Glomerular visceral epithelial cell (primary cell): ENCODE data around the gene CDC26.
"Not testable (repeated sequence)": the region's sequence is repeated elsewhere in the genome, so short reads cannot be mapped to it uniquely, and the experiment has no call there.

ENCODE experiments used
- DNase-seq: peaks from one replicate; pipeline ENCODE4 v3.0.0-alpha.2; 2016; ENCODE audit errors: extremely low spot score

The CDC26 gene

DNA sequence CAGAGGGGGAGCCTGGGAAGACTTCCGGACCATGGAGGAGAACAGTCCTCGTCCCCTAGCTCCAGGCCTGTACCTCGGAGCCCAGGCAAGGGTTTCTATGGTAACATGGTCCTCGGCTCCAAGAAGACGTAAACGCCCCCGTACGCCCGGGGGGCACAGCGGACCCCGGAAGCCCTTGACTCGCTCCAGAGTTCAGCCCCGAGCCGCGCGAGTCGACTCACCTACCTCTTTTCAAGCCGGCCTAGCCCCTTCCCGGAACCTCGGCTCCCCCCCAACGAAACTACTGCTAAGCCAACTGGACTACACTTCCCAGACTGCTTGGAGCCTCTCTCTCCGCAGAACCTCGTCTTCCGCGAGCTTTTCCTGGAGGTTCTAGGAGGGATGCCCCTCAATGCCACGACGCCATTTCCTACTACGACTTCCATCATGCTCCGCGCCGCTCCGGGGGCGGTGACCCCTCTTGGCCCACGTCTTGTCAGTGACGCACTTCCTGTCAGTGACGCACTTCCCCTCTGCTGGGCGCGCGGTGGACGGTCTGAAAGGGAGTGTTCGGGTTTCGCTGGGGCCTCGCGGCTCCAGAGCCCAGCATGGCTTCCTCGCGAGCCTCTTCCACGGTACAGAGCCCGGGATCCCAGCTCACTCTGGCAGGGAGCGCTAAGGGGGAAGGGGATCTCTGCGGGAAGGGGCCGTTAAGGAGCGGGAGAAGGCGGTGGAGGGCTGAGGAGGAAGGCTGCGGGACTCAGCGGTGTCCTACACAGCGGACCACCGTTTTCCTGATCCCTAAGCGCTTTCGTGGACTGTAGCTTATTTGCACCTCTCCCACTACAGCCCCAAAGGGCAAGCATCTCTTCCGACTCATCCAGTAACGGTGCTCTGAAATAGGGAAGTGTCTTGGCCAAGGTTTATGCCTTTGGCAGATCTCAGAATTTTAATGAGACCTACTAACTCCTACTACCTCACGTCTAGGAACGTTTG lies at the start of gene CDC26, which contains the start of gene PRPF4:
CDC26 (minus strand) TSS at position 416 of the 975 bp plus-strand sequence. CDS start 3,065 bp downstream, outside the sequence.
PRPF4 (plus strand) TSS at position 502 of the 975 bp plus-strand sequence; CDS start at position 588, 86 bp downstream.
- peak; percentile 97 for DNase-seq

DNA sequence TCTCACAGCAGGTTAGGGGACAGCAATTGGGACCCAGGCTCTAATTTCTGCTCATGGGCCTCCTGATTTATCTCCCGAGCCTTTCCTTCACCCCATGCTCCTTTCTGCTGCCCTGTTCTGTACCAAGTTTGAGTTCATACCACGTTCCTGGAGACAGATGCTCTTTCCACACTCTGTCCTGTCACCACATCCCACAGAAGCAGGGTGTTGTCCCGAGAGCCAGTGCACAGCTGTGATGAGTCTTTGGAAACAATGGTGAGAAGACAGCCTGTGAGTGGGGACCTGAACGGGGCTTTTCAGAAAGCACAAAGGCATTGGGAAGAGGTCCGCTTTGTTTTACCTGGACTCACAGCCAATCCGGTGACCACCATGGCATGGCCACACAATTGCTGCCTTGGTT lies 47.3 kb upstream of the CDC26 start:
- no peak for DNase-seq

DNA sequence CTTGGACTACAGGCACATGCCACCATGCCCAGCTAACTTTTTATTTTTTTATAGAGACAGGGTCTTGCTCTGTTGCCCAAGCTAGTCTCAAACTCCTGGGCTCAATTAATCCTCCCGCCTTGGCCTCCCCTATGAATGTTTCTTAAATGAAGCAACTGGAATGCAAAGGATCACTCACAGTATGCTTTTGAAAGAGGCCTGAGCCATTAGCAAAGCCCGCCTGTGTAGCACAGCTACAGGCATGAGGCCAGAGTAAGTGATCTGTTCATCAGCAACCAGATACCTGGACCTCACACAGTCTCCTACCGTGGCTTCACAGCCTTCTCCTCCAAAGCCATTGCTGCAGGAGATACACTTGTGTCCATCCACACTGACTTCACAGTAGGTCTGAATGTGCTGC lies 44.7 kb upstream of the CDC26 start:
- no peak for DNase-seq

DNA sequence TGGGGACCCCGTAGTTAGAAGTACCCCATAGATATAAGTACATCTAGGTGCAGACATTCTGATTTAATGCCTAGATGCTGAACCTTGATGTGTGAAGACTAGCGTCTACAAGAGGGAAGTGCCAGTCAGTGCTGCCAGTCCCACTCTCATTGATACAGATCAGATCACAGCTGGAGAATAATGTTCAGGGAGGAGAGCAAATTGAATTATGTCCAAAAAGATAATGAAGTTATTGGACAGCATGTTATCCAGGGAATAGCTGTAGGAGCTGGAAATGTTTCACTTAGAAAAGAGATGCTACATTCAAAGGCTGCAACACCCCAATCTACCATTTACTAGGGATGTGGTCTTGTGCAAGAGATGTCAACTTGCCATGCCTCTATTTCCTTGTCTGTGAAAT lies 43.7 kb upstream of the CDC26 start:
- no peak for DNase-seq

DNA sequence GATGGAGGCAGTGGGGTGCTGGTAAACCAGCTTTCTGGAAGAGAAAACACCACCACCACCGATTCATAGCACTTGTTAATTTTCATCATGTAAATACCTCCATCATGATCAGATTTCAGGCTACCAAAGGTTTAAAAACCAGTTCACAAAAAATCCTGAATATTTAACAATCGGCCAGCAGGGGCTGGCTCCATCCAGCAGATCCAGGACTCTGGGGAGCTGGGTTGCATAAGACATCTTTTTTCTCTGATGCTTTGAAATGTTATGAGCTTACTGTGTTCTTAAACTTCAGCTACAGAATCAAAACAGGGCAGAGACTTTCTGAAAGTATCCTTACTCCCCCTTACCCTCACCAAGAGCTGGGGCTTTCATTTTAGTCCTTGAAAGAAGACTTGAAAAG lies 42.4 kb upstream of the CDC26 start:
- DNase-seq: no peak

DNA sequence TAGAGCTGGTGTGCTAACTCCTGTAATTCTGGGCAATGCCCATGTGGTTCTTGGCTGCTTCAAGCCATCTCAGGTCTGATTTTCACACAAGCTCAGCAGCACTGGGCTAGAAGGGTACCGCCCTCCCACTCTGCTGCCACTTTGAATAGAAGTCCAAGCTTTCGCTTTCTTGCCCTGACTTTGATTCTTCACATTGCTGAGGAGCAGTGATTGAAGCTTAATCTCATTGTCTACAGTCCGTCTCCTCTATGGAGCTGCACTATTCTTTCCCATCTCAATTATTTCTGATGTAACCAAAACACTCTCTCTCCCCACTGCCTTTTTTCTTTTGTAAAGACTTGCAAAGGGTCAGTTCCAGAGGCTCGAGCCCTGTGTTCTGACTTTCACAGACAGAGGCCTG lies 40.7 kb upstream of the CDC26 start:
- no peak for DNase-seq

DNA sequence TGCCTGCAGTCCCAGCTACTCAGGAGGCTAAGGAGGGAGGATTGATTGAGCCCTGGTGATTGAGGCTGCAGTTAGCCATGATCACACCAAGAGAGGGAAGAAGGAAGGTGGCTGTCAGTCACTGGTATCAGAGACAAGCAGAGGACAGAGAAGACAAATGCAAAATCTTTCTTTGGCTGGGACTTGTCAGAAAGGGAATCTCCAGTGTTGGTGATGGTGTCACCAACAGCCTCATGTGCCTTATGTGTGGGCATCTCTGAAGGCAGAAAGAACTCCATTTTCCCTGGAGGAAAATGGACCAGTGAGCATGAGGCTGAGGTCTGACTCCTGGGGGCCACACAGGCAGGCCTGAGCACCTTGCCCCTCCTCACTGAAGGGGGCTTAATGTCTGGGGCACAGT lies 39.9 kb upstream of the CDC26 start:
- no peak for DNase-seq

DNA sequence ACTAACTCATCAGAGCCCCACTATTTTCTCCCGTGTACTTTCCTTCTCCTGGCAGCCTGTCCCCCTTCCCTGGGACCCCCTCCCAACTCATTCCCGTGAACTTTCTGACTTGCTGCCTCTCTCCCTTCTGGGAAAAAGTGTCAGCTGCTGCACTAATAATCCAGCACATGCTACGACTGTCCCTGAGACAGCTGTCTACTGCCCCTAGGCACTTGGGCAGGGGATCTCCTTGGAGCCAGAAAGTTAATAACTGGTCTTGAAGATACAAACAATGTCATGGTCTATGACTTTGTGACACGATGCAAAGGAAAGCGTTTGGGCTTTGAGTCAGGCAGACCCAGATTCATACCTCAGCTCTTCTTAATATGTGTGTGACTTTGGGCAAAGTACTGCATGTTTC lies 37.9 kb upstream of the CDC26 start:
- no peak for DNase-seq

DNA sequence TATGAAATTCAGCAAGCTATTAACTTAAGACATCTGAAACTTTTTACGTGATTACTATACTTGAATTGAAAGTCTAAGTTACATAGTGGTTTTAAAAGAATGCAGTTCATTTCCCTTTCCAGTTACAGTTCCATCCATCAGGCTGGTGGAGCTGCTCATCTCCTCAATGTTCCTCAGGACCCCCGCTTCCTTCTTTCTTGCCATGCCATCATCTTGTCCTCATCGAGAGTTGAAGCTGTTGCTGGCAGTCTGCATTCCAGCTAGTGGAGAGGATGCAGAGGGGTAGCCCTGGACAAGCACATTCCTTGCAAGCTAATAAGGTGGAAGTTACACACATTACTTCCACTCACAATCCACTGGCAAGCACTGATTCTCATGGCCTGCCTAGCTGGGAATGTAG lies 36.6 kb upstream of the CDC26 start:
- no peak for DNase-seq

DNA sequence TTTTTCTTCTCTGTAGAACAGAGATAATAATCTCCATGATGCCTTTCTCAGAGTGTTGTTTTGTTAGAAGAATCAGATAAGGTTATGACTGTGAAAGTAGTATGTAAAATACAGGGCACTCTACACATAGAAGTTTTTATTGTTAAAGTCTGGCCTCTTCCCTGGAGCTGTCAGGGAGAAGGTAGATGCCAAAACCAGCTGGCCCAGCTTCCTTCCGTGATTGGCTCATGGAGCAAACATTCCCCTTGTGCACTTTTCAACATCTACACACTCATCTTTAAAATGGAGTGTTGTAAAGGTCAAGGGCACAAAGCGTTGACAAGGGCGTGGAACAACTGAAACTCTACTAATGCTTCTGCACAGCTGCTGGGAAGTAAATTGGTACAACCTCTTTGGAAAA lies 35.2 kb upstream of the CDC26 start:
- DNase-seq: no peak

DNA sequence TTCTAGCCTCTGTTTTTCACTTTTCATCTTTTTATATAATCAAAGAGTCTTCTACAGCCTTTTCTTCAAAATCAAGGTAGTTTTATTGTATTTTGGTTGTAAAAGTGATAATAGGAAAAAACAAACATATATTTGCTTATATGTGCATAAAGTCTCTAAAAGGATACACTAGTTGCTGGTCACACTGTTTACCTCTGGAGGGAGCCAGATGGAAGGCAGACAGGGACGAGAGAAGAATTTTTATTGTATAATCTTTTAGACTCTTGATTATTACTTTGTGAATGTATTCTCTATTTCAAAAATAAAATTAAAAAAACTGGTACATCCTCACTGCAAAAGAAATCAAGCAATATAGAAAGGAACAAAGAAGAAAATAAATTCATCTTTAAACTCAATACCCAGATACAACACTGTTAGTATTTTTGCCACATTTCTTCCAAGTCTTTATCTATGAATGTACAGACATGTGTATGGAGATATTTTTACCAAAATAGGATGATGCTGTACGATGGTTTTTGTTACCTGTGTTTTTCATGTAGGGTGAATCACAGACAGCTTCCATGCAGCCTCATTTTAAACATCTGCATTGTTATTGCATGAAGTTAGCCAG lies 33.9 kb upstream of the CDC26 start:
- DNase-seq: peak; percentile 34

DNA sequence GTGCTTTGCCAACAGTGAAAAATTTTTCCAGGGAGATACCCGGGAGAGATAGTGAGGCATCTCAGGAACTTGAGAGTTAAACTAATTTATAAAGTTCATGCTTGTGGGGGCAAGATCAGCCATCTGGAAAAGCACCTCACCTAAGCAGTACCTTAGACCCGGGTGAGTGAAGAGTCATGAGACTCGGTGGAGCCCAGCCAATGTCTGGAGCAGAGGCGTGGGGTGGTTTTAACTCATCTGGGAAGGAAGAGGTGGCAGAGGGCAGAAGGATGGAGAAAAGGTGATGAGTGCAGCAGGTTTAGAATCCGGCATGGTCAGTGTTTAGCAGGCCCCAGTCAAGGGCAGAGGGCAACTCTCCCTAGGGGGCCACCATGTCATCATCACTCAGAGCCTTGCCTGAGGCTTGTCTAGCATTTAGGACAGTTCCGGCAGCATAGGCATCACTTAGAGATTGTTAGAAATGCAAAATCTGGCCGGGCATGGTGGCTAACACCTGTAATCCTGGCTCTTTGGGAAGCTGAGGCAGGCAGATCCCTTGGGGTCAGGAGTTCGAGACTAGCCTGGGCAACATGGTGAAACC lies 32.1 kb upstream of the CDC26 start:
- peak; percentile 20 for DNase-seq

DNA sequence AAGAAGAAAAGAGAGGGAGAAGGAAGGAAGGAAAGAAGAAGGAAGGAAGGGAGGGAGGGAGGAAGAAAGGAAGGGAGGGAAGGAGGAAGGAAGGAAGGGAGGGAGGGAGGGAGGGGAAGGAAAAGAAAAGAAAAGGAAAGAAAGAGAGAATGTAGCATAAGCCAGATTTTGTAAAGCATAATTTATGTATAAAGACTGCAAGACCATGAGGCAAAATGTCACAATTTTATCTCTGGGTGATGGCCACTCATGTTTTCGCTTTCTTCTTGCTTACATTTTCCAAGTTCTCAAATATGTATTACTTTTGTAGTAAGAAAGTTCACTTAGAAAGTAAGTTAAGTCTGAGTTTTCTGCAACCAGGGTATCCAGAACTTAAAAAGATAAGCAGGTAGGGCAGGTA lies 31.2 kb upstream of the CDC26 start:
- no peak for DNase-seq

DNA sequence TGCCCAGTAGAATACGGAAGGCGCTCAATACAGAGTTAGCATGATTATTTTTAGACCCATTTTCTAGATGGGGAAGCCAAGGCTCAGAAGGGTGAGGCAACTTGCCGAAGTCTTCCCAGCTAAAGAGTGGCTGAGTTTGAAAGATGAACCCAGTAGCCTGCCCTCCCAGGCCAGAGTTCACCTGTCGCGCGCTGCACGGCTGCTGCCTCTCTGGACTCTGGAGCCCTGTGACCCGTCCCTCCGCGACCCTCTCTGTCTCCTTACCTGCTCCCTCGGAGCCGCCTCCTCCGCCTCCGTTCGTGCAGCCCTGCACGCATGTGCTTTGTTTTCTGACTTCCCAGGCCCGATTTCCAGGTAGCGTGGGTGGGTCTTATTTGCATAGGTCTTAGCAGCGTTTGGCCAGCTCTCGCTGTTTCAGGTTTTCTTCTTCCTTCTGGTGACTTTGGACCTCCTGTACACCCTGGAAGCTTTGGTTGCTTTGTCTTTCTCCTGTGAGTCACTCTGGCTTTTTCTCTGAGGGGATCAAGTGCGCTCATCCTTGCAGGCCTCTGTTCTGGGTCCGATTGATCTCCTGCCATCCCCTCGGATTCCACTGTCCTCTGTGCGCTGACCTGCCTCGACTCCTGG lies 27.5 kb upstream of the CDC26 start, which contains the start of gene RNF183:
RNF183 (minus strand) TSS at position 585 of the 627 bp plus-strand sequence. CDS start 5,192 bp downstream, outside the sequence.
- DNase-seq: peak; percentile 12

DNA sequence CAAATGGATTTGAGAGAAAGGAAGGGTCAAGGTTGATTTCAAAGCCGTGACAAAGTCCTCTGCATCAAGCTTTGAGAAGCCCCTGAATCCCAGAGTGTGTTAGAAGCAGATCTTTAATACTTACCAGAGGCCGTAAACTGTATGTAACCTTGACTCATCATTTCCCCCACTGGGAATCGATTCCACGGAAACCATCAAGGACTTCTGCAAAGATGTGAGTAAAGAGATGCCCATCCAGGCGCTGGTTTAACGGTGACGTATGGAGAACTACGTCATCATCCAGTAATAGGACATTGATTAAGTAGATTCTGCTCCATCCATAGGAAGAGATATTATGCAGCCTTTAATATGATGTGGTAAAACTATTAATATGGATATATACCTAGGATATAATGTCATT lies 26.2 kb upstream of the CDC26 start:
- no peak for DNase-seq

DNA sequence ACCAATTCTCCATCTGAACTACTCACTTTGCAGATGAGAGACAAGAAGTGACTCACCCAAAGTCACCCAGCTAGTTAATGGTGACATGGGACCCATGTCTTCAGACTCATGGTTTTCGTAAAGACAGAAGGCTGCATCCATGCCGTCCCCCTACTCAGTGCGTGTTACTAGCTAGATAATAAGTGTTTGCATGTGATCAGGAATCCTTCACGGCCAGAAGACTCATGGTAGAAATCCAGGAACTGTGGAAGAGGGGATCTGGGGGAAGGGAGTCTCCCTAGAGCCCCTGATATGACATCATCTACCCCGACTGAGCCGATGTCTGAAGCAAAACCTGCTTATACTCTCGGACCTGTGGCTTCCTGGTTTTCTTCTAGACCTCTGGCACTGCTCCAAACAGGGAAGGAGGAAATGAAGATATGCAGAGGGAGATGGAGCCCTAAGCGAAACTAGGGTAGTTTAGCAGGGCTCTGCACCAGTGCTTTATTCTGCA lies 24.5 kb upstream of the CDC26 start:
- DNase-seq: peak; percentile 23

DNA sequence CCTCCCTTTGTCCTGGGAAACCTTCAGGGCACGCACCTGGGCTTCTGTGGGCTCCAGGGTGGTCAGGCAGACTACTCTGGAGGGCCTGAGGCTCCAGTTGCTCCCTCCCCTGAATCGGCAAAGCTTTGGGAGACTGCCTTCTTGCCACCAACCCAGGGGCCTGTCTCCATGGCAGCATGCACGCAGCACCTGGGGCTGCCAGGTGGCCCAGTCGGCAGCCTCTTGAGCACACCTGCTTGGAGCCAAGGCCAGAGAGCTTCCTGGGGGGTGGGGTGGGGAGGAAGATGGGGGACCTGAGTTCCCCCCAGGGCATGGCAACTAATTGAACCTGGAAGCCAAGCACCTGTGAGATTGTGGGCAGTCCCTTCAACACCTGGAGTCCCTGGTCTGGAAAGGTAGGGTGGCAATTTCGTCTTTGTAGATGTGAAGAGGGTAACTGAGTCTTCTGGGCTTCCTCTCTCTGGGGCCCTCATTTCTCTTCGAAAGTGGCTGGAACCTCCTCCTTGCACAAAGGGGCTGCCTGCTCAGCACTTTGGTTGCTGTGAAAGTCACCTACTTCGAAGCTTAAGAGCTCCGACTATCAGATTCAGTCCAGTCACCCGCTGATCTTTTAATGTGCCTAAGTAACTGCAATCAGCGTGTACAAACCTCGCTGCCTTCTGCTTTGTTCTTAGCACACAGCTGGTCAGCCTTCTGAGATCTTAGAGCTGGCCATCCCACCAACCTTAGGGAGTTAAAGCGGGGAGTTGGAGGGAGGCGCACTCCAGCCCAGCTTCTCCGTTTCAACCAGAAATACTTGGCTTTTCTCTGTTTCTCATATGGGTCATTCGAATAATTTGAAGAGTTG lies 23.8 kb upstream of the CDC26 start:
- no peak for DNase-seq

DNA sequence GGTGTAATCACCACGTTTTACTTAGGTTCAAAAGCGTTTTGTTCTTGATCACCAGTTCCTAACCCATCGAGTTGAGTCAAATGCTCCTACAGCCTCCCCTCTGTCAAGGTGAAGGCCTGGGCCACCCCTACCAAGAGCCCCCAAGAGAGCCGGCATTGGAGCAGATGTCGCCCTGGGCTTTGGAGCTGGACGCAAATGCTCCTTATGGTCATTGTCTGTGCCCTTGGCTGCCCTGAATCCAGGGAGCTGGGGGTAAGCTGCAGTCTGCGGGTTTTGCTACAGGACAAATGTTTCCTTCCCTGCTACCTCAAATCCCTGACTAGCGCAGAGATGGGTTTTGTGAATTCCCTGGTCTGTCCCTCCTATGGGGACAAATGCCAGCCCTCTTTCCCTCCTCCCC lies 22.9 kb upstream of the CDC26 start:
- DNase-seq: no peak

DNA sequence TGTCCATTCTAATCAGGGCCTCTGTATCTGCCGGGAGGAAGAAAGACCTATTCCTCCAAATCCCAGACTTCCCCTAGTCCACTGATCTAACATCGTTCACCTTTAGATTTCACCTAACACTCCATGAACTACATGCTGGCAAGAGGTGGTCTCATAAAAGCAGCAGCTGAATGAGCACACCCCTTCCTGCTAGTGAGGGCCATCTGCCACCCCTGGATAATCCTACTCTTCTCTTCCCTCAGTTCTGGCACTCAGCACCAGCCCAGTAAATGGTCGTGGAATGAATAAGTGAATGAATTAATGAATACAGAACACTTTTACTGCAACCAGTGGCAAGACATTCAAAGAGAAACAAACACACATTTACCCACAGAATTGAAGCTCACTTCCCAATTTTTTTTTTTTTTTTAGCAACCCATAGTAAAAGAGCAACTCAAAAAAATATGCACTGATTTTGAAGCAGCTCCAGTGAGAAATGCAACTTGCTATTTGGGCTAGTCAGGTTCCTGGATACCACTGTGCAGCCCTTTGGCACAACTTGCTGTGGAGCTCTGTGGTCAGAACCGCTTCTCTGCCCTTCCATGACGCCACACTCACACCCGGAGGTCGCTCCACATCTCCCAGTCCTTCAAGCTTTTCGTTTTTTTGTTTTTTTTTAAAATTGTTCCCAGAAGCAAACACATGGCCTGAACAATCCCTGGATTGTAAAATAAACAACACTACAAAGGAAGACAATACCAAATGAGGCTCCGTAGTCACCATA lies 21.6 kb upstream of the CDC26 start:
- no peak for DNase-seq

DNA sequence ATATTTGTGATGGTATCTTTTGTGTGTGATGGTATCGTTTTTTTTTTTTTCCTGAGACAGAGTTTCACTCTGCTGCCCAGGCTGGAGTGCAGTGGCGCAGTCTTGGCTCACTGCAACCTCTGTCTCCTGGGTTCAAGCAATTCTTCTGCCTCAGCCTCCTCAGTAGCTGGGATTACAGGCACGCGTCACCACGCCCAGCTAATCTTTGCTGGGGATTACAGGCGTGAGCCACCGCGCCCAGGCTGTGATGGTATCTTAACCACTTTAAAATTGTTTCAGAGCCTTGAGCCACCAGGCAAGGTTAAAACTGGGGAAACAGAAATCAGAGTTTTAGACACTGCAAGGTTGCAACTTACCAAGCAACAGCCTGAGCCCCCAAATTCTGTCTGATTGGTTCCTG lies 20.9 kb upstream of the CDC26 start:
- not testable (repeated sequence) for DNase-seq
